Measurements from ENCODE around the gene TMEM37.

TMEM37 gene

GRCh38 chr2:119419065-119419464 is 12.6 kb upstream of the TMEM37 start:
- no peak for DNase-seq (ENCODE audit: low spot score)

DNA sequence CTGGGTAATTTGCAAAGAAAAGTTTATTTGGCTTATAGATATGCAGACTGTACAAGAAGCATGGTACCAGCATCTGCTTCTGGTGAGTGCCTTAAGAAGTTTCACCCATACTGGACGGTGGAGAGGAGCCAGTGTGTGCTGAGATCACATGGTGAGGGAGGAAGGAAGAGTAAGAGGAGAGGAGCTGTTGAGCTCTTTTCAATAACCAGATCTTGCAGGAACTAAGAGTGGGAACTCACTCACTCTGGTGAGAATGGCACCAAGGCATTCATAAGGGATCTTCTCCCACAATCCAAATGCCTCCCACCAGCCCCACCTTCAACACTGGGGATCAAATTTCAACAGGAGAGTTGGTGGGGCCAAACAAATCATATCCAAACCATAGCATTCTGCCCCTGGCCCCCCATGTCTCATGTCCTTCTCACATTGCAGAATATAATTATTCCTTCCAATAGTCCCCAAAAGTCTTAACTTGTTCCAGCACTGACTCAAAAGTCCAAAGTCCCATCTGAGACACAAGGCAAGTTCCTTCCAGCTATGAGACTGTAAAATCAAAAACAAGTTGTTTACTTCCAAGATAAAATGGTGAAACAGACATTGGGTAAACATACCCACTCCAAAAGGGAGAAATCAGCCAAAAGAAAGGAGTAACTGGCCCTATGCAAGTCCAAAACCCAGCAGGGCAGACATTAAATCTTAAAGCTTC is 11.7 kb upstream of the TMEM37 start:
- no peak for DNase-seq (ENCODE audit: low spot score)

DNA sequence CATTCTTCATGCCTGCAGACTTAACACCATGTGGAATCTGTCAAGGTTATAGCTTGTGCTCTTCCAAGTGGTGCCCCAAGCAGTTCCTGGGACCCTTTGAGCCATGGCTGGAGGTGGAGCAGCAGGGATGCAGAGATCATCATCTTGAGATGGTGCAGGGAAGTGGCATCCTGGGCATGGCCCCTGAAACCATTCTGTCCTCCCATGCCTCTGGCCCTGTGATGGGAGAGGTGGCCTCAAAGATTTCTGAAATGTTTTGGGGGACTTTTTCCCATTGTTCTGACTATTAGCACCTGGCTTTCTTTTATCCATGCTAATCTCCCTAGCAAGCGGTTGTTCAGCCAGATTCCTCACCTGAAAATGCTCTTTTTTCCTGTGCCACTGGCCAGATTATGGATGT is 10.3 kb upstream of the TMEM37 start:
- DNase-seq (ENCODE audit: low spot score) = no peak

DNA sequence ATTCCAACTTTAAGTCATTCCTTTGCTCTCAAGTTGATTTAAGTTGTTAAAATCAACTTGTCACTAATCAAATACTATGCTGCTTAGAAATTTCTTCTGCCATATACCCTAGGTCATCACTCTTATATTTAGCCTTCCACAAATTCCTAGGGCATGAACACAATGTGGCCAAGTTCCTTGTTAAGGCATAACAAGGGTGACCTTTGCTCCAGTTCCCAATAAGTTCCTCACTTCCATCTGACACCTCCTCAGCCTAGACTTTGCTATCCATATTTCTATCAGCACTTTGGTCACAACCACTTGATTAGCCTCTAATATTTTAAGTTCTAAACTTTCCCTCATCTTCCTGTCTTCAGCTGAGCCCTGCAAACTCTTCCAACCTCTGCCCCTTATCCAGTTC is 9.9 kb upstream of the TMEM37 start:
- no peak for DNase-seq (ENCODE audit: low spot score)

- no peak for DNase-seq (ENCODE audit: low spot score)
Measured at GRCh38 chr2:119422360-119423107, 9.1 kb upstream of the TMEM37 start.

DNA sequence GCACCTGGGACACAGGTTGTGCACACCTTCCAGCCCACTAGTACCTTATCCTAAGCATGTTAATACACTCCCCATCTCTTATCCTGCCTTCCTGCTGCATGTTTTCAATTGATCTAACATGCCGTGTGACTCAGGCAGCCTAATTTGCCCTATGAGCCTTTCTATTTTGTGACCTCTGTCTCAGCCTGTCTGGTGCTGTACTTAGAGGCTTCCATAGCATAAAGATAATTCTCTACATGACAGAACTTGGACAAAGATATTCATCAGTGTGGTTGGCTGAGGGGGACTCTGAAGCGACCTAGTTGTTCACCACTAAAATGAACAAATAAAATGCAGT is 8.6 kb upstream of the TMEM37 start:
- DNase-seq (ENCODE audit: low spot score) = no peak

GRCh38 chr2:119423811-119424210 is 7.8 kb upstream of the TMEM37 start:
- no peak for DNase-seq (ENCODE audit: low spot score)

DNA sequence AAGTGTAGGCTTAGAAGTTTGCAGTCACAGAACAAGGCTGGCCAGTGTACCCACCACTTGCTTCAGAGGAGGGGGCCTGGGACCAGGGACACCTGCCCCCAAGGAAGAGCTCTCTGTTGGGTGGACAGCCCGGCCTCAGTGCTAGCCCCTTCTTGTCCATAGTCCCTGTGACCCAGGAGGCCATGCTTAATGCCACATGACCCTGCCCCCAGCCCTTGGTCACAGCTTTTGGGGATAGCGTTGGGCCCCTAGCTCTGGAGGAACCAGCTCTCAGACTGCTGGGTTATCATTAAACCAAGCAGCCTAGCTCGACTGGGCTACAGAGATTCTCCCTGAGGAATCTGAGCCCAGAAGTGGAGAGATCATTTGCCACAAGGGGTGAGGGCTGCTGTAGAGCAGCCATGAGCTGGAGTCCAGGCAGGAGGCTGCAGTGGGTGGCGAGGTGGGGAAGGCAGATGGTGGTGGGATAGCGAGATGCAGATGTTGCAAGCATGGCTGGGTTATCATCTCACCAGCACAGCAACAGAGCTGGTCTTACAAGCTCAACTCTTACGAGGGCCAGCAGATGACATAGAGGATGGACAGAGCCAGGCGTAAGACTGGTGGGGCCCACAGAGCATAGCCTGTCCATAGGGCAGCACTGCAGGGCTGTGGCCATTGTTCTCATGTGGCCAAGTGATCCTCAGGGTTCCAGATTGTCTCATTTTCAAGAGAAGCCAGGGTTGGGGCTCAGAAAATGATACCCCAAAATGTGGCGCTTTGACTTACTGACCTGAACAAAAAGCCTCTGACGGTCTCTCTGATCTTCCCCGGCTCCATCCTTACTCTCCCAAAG is 7.2 kb upstream of the TMEM37 start:
- DNase-seq (ENCODE audit: low spot score) = no peak

DNA sequence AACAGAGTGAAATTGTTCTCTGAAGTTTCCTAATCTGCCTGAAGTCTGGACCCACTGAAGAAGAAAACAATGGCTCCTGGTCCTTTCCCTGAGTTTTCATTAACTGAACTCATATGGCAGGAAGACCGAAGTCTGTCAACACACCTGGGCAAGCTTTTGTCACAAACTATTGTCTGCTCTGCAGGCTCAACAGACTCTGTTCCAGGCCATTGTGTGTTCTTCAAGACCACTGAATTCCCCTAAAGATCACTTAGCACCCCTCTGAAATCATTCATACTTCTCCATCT is 6.6 kb upstream of the TMEM37 start:
- no peak for DNase-seq (ENCODE audit: low spot score)

DNA sequence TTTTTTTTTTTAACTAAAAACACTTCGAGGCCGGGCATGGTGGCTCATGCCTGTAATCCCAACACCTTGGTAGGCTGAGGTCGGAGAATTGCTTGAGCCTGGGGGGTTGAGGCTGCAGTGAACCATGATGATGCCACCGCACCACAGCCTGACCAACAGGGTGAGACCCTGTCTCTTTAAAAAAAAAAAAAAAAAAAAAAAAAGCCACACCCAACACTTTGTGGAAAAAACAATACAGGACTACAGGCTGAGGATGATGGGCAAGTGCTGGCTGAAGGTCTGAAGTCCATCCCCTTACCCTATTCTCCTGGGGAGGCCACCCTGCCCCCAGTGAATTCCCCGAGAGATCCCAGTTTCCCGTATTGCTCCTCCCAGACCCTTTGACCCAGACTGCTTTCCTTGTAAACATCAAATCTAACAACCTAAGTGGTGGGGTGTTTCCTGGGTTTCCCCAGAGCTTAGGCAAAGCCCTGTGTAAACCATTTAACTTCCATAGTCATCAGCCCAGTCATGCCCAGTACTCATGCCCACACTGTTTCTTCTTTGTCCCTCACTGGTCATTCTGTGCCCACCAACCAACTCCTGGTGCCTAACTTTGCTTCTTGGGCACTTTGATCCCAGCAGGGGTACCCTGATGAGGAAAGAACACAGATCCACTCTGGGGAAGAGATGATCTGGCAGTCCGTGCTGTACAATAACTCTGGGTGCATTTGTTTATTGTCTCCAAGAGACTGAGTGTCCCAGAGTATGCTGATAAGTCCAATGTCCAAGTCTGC is 5.8 kb upstream of the TMEM37 start:
- DNase-seq (ENCODE audit: low spot score) = no peak

DNA sequence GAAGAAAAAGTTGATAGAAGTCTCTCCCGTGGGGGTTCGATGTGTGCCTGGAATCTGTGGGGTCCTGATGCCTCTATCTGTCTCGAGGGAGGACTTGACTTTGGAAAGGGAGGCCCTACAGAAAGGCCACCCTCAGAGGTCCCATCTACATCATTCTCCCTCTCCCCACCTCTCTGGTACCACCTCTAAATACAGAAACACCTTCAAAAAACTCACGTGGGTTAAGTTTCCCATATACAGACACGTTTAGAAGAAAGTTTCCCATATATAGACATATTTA is 5.3 kb upstream of the TMEM37 start:
- DNase-seq (ENCODE audit: low spot score) = no peak

DNA sequence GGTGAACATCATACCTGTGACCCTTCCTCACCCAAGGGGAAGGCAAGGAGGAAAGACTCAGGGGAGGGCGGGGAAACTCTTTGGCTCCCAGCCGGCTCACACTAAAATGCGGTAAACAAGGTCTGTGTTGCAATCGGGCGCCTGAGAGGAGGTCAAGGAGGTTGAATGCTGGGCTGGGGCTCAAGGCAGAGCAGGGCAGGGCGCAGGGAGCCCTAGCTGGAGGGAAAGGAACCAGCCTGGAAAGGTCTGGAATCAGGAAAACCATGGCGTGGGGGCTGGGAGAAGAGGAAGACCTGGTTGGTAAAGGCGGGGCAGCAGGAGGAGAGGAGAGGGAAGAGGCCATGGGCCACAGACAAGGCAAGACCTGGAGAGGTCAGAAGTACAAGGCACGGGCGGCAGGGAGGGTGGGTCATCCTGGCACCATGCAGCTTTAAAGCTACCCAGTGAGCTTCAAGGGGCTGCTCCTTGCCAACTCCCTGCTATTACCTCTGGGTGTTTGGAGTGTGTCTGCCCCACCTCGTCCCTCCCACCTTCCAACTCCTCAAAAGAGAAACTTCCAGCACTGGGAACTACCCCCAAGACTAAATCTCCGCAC is 4.8 kb upstream of the TMEM37 start:
- DNase-seq (ENCODE audit: low spot score) = no peak

DNA sequence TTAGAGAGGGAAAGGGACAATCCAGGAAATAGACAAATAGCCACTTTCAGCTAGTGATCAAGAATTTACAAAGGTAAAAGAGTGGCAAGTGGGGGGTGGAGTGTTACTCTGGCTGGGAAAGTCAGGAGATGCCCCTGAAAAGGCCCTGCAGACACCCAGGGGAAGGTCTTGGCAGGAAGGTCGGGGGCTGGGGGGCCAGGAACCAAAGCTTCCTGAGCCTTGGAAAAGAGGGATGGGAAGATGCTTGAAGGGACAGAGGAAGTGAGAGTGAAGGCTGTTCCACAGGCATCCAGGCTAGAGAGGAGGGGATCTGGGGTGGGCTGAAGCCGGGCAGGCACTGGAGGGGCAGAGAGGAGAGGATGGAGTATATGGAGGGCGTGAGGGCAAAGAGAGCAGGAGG is 3.9 kb upstream of the TMEM37 start:
- DNase-seq (ENCODE audit: low spot score) = no peak

DNA sequence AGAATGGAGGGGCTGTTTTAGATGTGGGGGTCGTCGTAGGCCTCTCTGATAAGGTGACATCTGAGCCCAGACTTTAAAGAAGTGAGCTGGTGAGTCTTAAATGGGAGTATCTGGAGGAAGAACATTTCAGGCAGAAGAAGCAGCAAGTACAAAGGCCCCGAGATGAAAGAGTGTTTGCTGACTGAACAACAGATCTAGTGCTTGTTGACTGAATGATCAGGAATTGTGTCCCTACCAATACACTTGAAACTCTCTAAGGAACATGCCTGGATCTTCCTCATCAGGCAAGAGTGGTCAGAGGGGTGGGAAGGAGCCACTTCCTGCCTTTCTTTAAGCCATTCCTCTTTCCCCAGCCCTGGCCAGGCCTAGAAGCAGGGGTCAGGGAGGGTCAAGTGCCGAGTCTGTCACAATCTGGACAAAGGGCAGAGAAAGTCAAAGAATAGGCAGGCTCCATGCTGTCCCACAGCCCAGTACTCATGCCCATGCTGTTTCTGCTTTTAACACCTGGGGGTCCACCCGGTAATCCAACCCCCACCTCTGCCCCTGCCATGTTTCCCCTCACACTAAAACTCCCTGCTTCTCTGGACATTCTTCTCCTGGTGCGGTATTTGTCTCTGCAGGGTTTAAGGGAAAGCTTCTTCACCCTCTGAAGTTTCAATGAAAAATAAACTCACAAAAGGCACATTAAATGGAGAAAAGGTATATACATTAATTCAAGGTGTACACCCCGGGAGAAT is 3.0 kb upstream of the TMEM37 start:
- no peak for DNase-seq (ENCODE audit: low spot score)

GRCh38 chr2:119429225-119429981 is 2.3 kb upstream of the TMEM37 start:
- no peak for DNase-seq (ENCODE audit: low spot score)

DNA sequence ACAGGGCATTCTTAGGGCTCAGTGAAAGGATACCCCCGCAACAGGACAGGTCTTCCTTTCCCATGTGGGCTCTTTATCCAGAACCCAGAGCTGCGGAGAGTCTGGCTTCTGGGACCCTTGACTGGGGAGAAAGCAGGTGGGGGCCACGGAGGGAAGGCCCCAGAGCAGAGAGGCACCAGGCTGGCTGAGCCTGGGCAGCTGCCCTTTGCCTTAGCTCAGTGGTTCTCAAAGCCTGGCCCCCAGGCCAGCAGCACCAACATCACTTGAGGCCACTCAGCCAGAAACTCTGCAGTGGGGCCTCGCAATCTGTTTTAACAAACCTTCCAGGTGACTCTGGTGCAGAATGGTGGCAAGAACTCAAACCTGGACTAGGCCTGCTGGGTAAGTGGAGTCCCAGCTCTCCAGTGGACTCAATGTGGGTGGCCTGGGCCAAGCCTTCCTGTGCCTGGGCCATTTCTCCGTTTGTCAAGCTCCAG is 1.6 kb upstream of the TMEM37 start:
- DNase-seq (ENCODE audit: low spot score) = no peak

- DNase-seq (ENCODE audit: low spot score) = no peak
Measured at GRCh38 chr2:119431976-119432850, 559 bp downstream of the TMEM37 start.

- DNase-seq (ENCODE audit: low spot score) = no peak
Measured at GRCh38 chr2:119432851-119433522, 1.3 kb downstream of the TMEM37 start.

DNA sequence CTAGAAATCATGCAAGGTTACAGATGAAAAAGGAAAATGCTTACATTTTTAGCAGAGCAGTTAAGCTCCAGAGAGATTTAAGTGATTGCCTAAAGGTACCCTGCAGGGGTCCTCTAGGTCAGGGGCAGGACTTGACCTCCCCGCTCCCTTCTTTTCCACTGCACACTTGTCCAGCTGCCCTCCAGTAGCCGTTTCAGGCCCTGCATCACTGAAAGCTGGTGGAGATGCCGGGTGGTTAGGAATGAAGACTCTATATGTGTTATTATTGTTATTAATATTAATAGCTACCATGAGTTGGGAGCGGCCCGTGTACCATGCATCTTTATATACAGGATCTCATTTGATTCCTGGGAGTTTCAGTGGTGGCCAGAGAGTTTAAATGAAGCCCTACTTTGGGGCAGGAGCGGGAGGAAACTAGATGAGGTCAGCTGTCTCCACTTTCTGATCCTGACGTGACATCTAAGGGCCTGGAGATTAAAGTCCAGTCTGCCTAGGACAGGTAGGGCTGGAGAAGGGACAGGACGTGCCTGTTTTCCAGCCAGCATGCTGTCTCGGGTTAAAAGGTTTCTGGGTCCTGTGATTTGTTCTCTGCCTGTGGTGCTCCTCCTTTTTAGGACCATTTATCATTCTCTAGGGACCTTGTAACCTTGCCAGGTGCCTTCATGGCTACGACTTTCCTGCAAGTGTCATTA is 2.1 kb downstream of the TMEM37 start:
- DNase-seq (ENCODE audit: low spot score) = no peak

Data from NAMALWA (cell line).